ENCODE measurements around the gene CSF2. TPM values are rescaled to one million over a fixed set of nuclear protein-coding genes. Genes with fewer than 3 reads are reported as not detected.

The CSF2 gene
- total RNA-seq, 2 experiments from 2014 or later, result not detected

- no peaks in the 10 kb centered on the region for H3K9me3 Mint-ChIP-seq
- no peaks in the 10 kb centered on the region for H3K9me3 ChIP-seq (ENCODE audit: control insufficient read depth in 1 of 2, insufficient read depth in 1 of 2, low read length in 2 of 2)
- no peaks in the 10 kb centered on the region for H3K36me3 ChIP-seq (ENCODE audit: insufficient read depth, low read length)
- no peak for TF ChIP-seq CTCF (IDR thresholded peaks at IDR 0.05)
- H3K27ac ChIP-seq (ENCODE audit: low read depth in 1 of 2, low read length in 2 of 2), result no peak overlapping the region
- H3K27ac Mint-ChIP-seq, result no peak overlapping the region
- H3K27me3 ChIP-seq (ENCODE audit: control insufficient read depth in 1 of 2, insufficient read depth in 2 of 2, low read length in 2 of 2), result no peaks in the 10 kb centered on the region
- intact Hi-C loops (cut with DNase I, micrococcal nuclease), result no loop called here
- no peak for ATAC-seq (ENCODE audit: poor library complexity)
- H3K4me3 Mint-ChIP-seq, result no peak overlapping the region
- H3K27me3 Mint-ChIP-seq, result no peaks in the 10 kb centered on the region
- peaks cover 12% of the 10 kb centered on the region for H3K4me1 Mint-ChIP-seq (ENCODE audit: low read depth)
- no peak for DNase-seq
- ChIA-PET CTCF (no interaction called here), POLR2A (no interaction called here)
- H3K36me3 Mint-ChIP-seq (ENCODE audit: low read depth), result no peaks in the 10 kb centered on the region
- H3K4me1 ChIP-seq (ENCODE audit: insufficient read depth, low read length), result peaks cover 39% of the 10 kb centered on the region
- H3K4me3 ChIP-seq (ENCODE audit: low read length), result no peak overlapping the region
Measured at GRCh38 chr5:132025403-132025971, 48.1 kb upstream of the CSF2 start.

- POLR2A ChIA-PET, result no interaction called here
- no peak overlapping the region for H3K27ac Mint-ChIP-seq
- peak; percentile 82 for ATAC-seq (ENCODE audit: poor library complexity)
- H3K36me3 Mint-ChIP-seq (ENCODE audit: low read depth), result no peaks in the 10 kb centered on the region
- no peak overlapping the region for H3K27ac ChIP-seq (ENCODE audit: low read depth in 1 of 2, low read length in 2 of 2)
- intact Hi-C loops (cut with DNase I, micrococcal nuclease), result no loop called here
- H3K4me1 Mint-ChIP-seq (ENCODE audit: low read depth), result peaks cover 5% of the 10 kb centered on the region
- DNase-seq, result peak in 8 of 14 experiments; percentile 14 to 81 (median 37)
- H3K9me3 Mint-ChIP-seq, result no peaks in the 10 kb centered on the region
- no peaks in the 10 kb centered on the region for H3K27me3 ChIP-seq (ENCODE audit: control insufficient read depth in 1 of 2, insufficient read depth in 2 of 2, low read length in 2 of 2)
- H3K4me3 Mint-ChIP-seq, result no peak overlapping the region
- no peak for TF ChIP-seq CTCF (IDR thresholded peaks at IDR 0.05)
- no peaks in the 10 kb centered on the region for H3K9me3 ChIP-seq (ENCODE audit: control insufficient read depth in 1 of 2, insufficient read depth in 1 of 2, low read length in 2 of 2)
- H3K36me3 ChIP-seq (ENCODE audit: insufficient read depth, low read length), result no peaks in the 10 kb centered on the region
- CTCF ChIA-PET, result no interaction called here
- H3K4me3 ChIP-seq (ENCODE audit: low read length), result no peak overlapping the region
- H3K4me1 ChIP-seq (ENCODE audit: insufficient read depth, low read length), result peaks cover 33% of the 10 kb centered on the region
- H3K27me3 Mint-ChIP-seq, result no peaks in the 10 kb centered on the region
Measured at GRCh38 chr5:132026516-132027008, 47.0 kb upstream of the CSF2 start.

- CTCF ChIA-PET, result no interaction called here
Measured at GRCh38 chr5:132027027-132027426, 46.6 kb upstream of the CSF2 start.

More at GRCh38 chr5:132027027-132027426, 46.6 kb upstream of the CSF2 start:
- no peak for DNase-seq
- intact Hi-C loops (cut with DNase I, micrococcal nuclease), result no loop called here
- Histone ChIP-seq H3K27ac (ENCODE audit: low read depth in 1 of 2, low read length in 2 of 2) (no peak overlapping the region), H3K36me3 (ENCODE audit: insufficient read depth, low read length) (no peaks in the 10 kb centered on the region), H3K27me3 (ENCODE audit: control insufficient read depth in 1 of 2, insufficient read depth in 2 of 2, low read length in 2 of 2) (no peaks in the 10 kb centered on the region), H3K4me1 (ENCODE audit: insufficient read depth, low read length) (peaks cover 33% of the 10 kb centered on the region), H3K9me3 (ENCODE audit: control insufficient read depth in 1 of 2, insufficient read depth in 1 of 2, low read length in 2 of 2) (no peaks in the 10 kb centered on the region), H3K4me3 (ENCODE audit: low read length) (no peak overlapping the region)
- no peak for ATAC-seq (ENCODE audit: poor library complexity)
- no peaks in the 10 kb centered on the region for H3K9me3 Mint-ChIP-seq
- H3K27ac Mint-ChIP-seq, result no peak overlapping the region
- POLR2A ChIA-PET, result no interaction called here
- H3K36me3 Mint-ChIP-seq (ENCODE audit: low read depth), result no peaks in the 10 kb centered on the region
- no peak overlapping the region for H3K4me3 Mint-ChIP-seq
- peaks cover 5% of the 10 kb centered on the region for H3K4me1 Mint-ChIP-seq (ENCODE audit: low read depth)
- H3K27me3 Mint-ChIP-seq, result no peaks in the 10 kb centered on the region
- no peak for TF ChIP-seq CTCF (IDR thresholded peaks at IDR 0.05)

All from CD4-positive, alpha-beta T cell (primary cell).